GM03348 (cell line): ENCODE measurements around the gene MT4.
A peak's percentile ranks its signal among the peaks of the same experiment; 100 is the strongest.
"Not testable (repeated sequence)": the region's sequence is repeated elsewhere in the genome, so short reads cannot be mapped to it uniquely, and the experiment has no call there.

Source experiments
- DNase-seq: peaks from one replicate; pipeline ENCODE4 v3.0.0; 2012; ENCODE audit warnings: low spot score

Gene MT4

DNA sequence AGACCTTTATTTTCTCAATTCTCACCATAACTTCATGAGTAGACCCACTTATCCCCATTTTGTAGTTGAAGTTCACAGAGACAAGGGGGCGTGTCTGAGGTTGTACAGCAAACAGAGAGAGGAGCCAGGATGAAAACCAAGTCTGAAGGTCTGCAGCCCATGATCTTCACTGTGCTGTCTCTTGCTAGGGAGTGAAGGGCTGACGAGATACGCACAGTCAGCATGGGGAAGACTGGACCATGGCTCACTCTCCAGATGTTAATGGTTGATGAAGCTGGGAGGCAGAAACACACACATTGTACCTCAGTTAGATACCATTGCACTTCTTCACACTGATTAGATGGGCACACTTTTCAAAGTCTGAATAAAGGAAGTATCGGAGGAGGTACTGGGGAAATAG, 5.8 kb upstream of the MT4 start:
- no peak for DNase-seq

DNA sequence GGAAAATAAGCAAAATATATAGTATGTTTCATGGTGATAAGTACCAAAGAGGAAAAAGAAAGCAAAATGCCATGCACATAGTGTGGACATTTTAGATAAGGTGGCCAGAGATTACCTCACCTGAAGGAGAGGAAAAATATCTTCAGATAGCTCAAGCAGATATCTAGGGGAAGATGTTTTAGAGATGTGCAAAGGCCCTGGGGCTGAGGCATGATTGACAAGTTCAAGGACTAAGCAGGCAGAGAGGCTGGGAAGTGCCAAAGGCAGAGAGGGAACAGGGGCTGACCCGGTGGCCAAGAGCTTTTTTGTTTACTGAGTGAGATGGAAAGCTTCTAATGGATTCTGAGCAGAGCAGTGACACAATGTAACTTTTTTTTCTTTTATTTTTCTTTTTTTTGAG, 4.4 kb upstream of the MT4 start:
- no peak for DNase-seq

DNA sequence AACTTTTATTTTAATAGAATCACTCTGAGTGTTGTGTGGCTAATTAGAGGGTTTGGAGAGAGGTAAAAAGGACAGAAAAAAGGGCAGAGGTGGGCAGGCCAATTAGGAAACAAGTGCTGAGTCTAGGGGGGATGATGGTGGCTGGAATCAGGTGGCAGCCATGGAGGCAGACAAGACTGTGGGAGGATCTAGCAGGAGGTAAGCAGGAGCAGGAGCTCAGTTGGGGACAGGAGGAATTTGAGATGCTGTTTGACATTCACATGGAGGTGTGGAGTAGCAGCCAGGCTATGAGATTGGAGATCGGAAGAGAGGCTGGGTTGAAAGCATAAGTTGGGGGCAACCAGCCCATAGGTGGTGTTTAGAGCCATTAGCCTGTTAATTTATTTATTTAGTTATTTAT, 3.7 kb upstream of the MT4 start:
- no peak for DNase-seq

DNA sequence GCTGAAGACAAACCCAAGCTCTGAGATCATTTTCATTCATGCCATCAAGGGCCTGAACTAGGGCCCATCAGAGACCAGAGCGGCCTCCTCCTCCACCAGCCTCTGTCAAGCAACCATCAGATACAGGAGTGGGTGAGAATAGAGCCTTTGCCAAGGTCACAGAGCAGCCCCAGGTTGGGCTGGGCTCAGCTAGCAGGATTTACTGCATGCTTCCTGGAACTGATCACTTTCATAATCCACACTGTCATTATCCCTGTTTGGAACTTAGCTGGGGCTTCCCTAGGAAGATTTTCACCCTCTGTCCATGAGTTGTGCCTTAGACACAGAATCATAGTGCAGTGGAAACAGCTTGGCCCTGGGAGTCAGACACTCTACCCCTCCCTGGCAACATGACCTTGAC, 5.1 kb downstream of the MT4 start:
- no peak for DNase-seq

DNA sequence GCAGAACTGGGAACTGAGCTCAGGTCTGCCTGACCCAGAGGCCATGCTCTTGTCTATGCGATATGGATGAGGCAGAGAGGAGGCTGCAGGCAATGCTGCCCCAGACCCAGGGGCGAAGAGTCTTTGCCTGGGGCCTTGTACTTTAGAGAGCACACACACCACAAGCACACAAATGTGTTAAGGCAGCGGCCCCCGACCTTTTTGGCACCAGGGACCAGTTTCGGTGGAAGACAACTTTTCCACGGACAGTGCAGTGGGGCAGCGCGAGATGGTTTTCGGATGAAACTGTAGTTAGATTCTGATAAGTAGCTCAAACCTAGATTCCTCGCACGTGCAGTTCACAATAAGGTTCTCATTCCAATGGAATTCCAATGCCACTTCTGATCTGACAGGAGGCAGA, 6.7 kb downstream of the MT4 start:
- DNase-seq, result no peak

DNA sequence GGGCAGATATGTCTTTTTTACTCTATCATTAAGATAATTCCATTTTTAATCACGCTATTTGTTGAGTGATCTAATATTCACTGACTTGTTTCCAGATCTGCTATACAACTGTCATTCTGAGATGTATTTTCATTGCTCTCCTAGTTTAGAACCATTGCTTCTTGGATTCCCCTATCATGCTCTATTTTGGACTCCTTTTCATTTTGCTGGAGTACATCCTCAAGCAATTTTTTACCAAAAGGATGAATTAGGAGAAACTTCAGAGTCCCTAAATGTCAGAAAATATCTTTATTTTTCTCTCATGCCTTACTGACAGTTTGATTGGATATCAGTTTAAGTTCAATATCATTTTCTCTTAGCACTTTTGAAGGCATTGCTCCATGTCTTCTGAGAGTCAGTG, 9.8 kb downstream of the MT4 start:
- no peak for DNase-seq

DNA sequence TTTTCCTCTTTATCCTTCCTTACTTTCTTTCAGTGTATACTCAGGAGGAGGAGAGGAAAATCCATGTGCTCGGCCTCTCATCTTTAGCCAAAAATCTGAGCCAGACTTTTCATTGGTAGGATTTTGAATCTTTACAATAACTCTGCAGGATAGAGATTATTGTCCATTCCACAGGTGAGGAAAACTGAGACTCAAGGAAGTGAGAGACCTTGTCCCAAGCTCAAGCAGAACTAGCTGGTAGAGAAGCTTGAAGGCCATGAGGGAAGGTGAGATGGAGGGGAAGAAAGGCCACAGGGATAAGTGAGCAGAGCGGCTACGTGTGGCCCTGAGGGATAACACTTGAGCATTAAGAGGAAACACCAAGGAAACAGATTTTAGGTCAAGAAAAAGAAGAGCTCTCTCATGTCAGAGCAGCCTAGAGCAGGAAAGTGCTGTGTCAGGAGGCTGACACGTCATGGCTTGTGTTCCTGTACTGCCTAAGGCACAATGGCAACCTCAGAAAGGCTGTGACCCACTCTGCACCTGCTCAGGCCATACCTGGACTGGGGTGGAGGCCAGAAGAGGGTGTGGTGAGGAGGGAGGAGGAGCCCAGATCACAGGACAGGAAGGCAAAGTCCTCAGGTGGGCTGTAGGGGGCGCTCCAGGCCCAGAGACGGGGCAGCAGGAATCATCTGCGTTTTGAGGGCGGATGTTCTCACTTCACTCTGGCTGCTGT, 11.9 kb downstream of the MT4 start:
- peak; percentile 88 for DNase-seq

DNA sequence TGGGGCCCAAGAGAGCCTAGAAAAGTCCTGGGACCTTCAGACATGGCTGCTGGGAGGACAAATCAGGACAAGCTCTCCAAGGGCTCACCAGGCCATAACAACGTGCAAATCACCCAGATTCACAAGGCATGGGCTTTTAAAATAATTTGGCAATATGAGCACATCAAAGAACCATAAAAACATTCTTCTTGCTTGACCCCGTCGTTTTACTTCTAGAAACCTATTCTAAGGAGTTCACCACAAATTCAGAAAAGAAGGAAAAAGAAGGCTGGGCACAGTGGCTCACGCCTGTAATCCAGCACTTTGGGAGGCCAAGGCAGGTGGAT, 12.4 kb downstream of the MT4 start:
- DNase-seq, result no peak

DNA sequence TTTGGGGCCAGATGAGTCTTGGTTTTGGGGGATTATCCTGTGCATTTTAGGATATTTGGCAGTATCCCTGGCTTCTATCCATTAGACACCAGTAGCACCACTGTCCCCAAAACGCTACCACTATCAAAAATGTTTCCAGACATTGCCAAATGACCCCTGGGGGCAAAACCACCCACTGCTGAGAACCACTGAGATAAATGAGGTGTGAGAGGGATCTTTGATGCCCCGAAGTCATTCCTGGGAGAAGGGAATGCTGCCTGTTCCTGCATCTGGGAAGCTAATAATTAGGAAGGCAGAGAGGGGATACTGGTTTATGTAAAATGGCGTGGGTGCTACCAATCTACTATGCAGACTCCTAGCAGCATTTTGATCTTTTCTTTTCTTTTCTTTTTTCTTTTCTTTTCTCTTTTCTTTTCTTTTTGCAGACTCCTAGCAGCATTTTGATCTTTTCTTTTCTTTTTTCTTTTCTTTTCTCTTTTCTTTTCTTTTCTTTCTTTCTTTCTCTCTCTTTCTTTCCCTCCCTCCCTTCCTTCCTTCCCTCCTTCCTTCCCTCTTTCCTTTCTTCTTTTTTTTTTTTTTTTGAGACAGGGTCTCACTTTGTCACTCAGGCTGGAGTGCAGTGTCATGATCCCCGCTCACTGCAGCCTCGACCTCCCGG, 15.6 kb downstream of the MT4 start:
- no peak for DNase-seq

DNA sequence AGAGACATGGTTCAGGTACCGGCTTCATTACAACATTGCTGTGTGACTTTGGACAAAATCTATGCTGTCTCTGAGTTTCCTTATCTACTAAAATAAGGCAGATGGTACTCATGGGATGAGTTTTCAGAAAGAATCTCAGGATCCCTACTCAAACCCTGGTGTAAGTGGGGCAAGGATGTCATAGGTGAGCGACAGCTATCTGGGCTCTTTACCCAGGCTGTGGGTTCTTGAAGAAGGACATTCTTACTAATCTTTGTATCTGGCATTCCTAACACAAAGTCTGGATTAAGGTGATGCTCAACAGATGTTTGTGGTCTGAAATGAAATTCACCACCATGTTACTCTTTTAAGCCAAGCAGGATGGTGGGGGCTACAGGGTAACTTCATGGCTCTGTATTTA, 18.0 kb downstream of the MT4 start:
- not testable (repeated sequence) for DNase-seq

DNA sequence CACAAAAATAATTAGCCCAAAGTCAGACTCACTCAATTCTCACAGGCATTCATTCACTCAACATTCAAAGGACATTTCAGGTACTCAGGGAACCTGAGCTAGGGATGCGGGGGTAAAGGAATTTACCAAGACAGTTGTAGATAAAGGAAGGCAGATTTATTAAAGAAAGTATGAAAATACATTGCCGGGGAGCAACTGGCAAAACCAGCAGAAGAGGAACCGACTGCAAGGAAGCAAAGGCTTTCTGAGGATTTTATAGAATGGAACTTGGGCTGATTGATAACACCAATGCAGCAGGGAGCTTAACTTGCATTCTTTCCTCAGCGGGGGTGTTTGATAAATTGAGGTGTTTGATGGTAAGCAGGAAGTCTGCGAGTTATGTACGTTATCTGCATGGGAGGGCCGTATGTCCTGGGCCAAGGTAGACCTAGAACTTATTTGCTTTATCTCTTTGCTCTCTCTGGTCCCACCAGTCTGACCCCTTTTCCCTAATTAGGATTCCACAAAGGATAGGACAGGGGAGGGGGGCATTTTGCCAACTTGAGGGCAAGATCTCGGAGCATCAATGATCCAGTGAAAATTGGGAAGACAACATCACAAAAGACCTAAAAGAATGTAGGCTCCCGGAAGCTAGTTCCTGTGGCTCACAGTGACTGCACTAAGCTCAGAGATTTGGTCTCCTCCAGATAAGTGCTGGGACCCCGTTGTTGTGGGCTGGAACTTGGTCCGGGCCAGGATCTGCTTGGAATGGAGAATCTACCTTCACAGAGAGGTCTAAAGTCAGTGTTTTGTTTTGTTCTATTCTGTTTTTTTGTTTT, 18.7 kb downstream of the MT4 start:
- DNase-seq, result no peak

DNA sequence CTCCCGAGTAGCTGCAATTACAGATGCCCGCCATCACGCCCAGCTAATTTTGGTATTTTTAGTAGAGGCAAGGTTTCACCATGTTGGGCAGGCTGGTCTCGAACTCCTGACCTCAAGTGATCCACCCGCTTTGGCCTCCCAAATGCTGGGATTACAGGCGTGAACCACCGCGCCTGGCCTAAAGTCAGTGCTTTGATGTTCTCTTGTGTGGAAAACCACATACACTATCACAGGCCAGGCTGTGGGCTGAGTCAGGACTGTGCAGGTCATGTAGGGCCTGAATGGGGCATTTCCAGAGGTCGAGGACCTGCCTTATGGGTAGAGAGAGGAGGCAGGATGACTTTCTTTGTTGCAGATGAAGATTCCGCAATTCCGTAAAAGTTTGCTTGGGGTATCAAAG, 19.4 kb downstream of the MT4 start:
- DNase-seq, result no peak

DNA sequence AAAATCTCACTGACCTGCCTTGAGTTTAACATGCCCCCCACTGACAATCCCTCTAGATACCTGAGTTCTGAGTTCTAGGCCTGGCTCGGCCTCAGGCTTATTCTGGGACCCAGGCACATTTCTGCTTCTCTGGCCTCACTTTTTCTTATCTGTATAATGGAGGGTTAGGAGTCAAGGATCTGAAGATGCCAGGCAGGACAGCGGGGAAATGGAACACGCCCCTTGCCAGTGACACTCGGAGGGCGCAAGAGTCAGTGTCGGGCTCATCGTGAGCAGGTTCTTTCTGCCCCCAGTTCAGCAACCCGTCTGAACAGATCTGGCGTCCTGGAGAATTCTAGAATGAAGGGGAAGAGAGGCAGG, 23.9 kb downstream of the MT4 start:
- no peak for DNase-seq

DNA sequence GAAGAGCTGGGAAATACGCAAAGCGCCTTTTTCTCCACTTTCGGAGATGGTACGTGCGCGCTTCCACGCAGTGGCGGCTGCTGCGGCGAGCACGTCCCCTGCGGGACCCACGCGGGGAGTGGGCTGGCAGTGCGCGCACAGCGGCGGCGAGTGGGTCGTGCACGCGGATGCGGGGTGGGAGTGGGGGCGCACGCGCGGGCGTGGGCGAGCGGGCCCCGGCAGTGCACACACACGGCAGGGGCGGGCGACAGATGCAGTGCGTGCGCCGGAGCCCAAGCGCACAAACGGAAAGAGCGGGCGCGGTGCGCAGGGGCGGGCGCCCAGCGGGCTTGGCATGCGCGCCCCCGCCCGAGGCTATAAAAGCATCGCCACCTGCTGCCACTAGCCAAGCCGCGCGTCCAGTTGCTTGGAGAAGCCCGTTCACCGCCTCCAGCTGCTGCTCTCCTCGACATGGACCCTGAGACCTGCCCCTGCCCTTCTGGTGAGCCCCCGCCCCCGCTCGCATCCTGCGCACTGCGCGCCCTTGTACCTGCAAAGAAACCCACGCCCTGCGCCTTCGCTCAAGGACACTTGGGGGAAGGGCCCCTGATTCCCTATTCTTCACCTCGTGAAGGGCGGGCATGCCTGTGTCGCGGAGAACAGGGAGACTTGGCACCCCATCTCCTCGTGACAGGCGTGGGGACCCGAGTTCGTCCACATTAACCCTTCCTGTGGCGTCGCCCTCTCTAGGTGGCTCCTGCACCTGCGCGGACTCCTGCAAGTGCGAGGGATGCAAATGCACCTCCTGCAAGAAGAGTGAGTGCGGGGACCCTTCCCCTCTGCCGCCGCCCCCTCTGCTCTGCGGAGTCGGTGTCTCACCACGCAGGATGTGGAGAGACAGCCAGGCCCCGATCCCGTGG, 24.5 kb downstream of the MT4 start, which contains the start of gene MT3:
Gene MT3 (plus strand): TSS at position 388 of the 899 bp plus-strand sequence. CDS start 63 bp downstream, at position 451.
- peak; percentile 42 for DNase-seq

DNA sequence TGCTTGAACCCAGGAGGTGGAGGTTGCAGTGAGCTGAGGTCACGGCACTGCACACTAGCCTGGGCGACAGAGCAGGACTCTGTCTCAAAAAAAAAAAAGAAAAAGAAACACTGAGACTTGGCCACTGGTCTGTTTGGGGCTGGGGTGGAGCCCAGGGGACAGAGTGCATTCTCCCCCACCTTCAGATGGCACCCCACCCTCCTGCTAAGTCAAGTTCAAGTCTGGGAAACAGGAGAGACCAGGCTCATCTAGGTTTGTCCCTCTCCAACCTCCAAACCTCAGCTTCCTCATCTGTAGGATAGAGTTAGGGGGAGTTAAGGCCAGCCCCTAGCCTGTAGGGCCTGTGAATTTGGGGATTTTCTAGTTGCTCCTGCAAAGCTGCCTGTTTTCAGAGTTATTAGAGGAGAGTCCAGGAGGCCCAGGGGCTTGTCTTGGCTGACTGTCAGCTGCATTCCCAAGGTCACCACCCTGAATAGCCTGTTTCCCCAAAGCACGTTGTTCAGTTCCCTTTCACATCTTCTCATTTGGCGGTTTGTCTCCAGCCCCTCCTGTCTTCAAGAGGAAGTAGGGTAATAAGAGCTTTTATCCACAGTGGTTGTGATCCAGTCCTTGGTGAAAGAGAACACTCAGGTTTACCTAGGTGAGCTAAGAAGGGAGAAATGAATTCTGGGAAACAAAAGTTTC, 26.6 kb downstream of the MT4 start:
- DNase-seq, result no peak

DNA sequence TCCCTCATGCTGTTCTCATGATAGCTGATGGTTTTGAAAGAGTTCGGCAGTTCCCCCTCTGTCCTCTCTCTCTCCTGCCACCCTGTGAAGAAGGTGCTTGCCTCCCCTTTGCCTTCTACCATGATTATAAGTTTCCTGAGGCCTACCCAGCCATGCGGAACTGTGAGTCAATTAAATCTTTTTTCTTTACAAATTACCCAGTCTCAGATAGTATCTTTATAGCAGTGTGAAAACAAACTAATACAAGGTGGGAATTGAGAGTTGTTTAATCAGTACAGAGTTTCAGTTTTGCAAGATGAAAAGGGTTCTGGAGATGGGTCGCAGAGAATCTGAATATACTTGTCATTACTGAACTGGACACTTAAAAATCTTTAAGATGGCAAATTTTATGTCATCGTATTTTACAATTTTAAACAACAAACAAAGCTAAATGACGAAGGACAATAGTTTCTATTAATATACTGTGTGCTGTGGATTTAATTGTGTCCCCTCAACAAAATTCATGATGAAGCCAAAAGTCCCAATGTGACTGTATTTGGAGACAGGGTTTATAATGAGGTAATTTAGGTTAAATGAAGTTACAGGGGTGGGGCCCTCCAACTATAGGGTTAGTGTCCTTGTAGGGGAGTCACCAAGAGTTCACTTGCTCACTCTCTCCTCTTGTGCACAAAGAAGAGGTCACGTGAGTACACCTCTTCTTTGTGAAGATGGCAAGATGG, 28.9 kb downstream of the MT4 start:
- no peak for DNase-seq

DNA sequence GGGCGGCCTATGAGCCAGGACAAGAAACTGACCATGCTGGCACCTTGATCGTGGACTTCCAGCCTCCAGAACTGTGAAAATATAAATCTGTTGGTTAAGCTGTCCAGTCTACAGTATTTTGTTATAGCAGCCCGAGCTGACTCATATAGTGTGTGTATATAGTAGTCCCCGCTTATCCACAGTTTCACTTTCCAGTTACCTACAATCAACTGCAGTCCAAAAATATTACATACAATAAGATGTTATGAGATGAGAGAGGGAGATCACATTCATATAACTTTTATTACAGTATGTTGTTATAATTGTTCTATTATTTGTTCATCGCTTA, 29.4 kb downstream of the MT4 start:
- DNase-seq, result no peak

DNA sequence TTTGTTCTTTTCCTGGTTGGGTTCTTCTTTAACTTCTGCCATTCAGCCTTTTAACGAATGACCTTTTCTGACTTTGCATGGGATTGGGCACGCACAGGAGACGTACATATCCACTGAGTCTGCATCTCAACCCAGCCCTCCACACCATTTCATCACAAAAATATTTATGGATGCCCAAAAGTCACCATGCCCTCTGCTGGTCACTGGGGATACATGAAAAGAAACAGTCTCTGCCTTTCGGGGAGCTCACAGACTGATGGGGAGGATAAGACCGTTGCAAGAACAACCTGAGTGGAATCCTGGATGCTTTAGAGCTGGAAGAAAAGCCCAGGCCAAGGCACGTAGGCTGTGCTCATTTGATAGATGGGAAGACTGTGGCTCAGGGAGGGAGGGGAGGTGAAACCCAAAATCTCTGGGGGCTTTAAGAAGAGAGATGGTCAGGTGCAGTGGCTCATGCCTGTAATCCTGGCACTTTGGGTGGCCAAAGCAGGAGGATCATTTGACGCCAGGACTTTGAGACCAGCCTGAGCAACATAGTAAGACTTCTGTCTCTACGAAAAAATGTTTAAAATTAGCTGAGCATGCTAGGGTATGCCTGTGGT, 35.6 kb downstream of the MT4 start:
- DNase-seq, result peak; percentile 75

DNA sequence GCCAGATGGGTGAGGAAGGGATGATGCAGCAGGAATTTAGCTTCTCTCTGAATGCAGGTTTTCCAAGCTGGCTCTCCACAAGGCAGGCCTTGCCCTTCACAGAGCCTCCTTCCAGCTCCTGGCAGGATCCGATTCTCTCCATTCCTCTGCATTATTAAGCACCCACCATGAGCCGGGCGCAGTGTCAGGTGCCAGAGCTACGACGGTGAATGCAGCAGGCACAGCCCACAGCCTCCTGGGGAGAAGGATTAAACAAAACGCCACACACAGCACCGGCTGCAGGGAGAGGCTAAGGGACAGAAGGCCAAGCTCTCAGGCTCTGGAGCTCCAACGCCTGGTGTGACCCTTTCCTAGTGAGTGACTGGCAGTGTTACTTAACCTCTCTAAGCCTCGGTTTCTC, 36.5 kb downstream of the MT4 start:
- DNase-seq, result no peak

DNA sequence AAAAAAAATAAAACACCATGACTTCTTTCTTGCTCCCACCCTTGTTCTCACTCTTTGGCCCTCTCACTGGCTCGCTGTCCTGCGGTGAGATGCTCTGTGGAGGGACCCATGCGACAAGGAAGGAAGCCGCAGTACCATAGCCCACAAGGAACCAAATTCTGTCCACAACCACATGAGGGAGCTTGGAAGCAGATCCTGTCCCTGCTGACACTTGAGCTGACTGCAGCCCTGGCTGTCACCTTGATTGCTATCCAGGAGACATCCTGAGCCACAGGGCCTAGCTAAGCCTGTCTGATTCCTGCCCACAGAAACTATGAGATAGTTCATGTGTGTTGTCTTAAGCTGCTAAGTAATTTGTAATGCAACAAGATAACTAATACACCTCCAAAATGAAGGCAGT, 38.7 kb downstream of the MT4 start:
- DNase-seq, result no peak

DNA sequence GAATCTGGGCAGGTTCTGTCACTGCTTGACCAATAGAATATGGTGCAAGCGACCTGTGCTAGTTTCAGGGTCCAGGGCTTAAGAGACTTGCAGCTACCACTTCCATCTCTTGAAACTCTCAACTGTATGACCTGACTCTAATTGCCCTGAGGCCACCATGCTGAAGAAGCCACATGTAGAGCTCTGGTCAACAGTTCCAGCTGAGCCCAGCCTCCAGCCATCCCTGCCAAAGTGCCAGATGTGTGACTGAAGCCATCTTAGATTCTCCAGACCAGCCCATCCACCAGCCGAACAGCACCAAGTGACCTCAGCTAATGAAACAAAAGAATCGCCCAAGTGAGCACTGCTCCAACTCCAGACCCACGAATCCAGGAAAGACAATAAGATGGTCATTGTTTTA, 40.1 kb downstream of the MT4 start:
- DNase-seq, result no peak
